Lower leg skin (tissue), 4 donors: ENCODE data around the gene SLC16A9. TPM values are rescaled to one million over a fixed set of nuclear protein-coding genes. Genes with fewer than 3 reads are reported as not detected.
"Not testable (repeated sequence)": the region's sequence is repeated elsewhere in the genome, so short reads cannot be mapped to it uniquely, and the experiment has no call there.

ENCODE experiments used
- DNase-seq, 2 donors: peaks; one replicate each; pipeline ENCODE4 v3.0.0-alpha.2; 2019; ENCODE audit warnings: low spot score in 2 of 2
- H3K4me3 ChIP-seq: fragments of 200-600 bp; sonication (generic); 2 replicates; pipeline ENCODE4 v1.5.1; 2017; ENCODE audit warnings: mild to moderate bottlenecking, low read depth; ENCODE audit not compliant: poor library complexity, severe bottlenecking
- CTCF ChIP-seq, 3 donors: fragments of 450-650 bp; IDR thresholded peaks; one replicate each; pipeline ENCODE4 v1.5.1; 2016; ENCODE audit warnings: antibody characterized with exemption in 3 of 3, mild to moderate bottlenecking in 3 of 3, moderate library complexity in 2 of 3
- POLR2A ChIP-seq, 2 donors: fragments of 450-650 bp; IDR thresholded peaks; one replicate each; pipeline ENCODE4 v1.6.1; 2016 to 2017; ENCODE audit warnings: antibody characterized with exemption in 2 of 2, mild to moderate bottlenecking in 1 of 2, moderate library complexity in 1 of 2
- WGBS, 2 donors: methylation state at CpG; one replicate each; pipeline ENCODE4 v1.1.5; 2018; 5-methylcytosine and 5-hydroxymethylcytosine counted together
- intact Hi-C: fragments of 100-400 bp; cut with DNase I; formaldehyde crosslinking; loops from one replicate; pipeline ENCODE4 v1.15.0; 2023; ENCODE audit warnings: low total_unique reads
- total RNA-seq, 4 donors: library from RNA; depleted of rRNA; stranded (reverse); fragments of >200 nt; gene quantifications; one replicate each; pipeline ENCODE4 v1.1.0, GENCODE V29; 2016

Gene SLC16A9
- total RNA-seq, 4 donors from 2014 or later, result 0.04 to 0.29 (median 0.16) TPM

DNA sequence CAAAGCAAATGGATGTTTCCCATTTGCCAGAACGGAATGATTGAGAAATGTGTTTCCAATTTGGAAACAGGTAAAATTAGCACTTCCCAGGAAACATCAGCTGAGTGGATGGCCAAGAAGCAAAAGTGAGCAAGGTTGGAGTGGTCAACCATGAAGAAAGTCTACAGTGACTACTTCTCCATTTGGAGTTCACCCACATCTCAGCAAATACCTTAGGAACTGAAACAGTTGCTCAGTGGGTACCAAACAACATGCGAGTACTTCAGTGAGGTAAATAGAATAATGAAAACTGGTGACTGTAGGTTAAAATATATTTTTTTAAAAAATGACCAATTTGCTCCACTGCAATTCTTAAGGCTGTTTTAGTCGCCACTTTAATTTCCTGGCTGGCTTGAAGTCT, 57.7 kb downstream of the SLC16A9 start:
- no peak for TF ChIP-seq POLR2A (IDR thresholded peaks at IDR 0.05)
- no peak for TF ChIP-seq CTCF (IDR thresholded peaks at IDR 0.05)
- no peak for DNase-seq
- intact Hi-C loops, result no loop called here
- no peak overlapping the region for H3K4me3 ChIP-seq
- WGBS, 2 donors, result 82 to 86% methylated on average over 3 of the region's 3 CpGs

- no peak overlapping the region for H3K4me3 ChIP-seq
- 86 to 91% methylated on average over 7 of the region's 7 CpGs for WGBS, 2 donors
- no peak for DNase-seq
- intact Hi-C loops, result no loop called here
- TF ChIP-seq CTCF (IDR thresholded peaks at IDR 0.05), result no peak
- TF ChIP-seq POLR2A (IDR thresholded peaks at IDR 0.05), result no peak
Measured at GRCh38 chr10:59649606-59650346, 59.9 kb downstream of the SLC16A9 start.

- intact Hi-C loops, result no loop called here
- no peak for DNase-seq
- no peak overlapping the region for H3K4me3 ChIP-seq
- WGBS, 2 donors, result 28 to 34% methylated on average over 7 of the region's 7 CpGs
- TF ChIP-seq CTCF (IDR thresholded peaks at IDR 0.05), result no peak
- TF ChIP-seq POLR2A (IDR thresholded peaks at IDR 0.05), result no peak
Measured at GRCh38 chr10:59648711-59649201, 60.9 kb downstream of the SLC16A9 start.

DNA sequence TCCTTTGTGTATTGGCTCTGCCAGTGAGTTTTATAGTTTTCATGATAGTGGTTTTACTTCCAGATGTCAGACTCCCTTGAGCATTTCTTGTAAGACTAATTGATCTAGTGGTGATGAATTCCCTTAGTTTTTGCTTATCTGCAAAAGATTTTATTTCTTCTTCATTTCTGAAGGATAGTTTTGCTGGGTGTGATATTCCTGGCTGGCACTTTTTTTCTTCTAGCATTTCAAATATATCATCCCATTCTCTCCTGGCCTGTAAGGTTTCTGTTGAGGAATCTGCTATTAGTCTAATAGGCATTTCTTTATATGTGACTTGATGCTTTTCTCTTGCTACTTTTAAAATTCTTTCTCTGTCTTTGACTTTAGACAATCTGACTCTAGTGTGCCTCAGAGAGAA, 64.8 kb downstream of the SLC16A9 start:
- no peak for DNase-seq
- TF ChIP-seq POLR2A (IDR thresholded peaks at IDR 0.05) (no peak), CTCF (IDR thresholded peaks at IDR 0.05) (no peak)
- intact Hi-C loops, result no loop called here
- H3K4me3 ChIP-seq, result no peak overlapping the region

DNA sequence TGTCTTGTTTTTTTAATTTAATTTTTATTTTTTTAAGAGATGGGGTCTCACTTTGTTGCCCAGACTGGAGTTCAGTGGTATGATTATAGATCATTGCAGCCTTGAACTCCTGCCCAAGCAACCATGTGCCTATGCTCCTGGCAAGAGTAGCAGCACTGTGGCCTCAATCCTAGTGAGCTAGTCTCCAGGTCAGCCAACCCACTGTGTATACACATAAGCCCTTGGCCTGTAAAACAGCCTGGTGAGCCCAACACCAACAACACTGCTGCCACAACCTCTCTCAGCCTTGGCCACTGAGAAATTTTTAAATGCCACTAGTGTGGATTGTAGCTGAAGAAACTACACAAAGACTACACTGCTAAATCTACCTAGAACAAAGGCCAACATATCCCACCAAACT, 68.0 kb downstream of the SLC16A9 start:
- H3K4me3 ChIP-seq, DNase-seq, intact Hi-C loops: not testable (repeated sequence)

DNA sequence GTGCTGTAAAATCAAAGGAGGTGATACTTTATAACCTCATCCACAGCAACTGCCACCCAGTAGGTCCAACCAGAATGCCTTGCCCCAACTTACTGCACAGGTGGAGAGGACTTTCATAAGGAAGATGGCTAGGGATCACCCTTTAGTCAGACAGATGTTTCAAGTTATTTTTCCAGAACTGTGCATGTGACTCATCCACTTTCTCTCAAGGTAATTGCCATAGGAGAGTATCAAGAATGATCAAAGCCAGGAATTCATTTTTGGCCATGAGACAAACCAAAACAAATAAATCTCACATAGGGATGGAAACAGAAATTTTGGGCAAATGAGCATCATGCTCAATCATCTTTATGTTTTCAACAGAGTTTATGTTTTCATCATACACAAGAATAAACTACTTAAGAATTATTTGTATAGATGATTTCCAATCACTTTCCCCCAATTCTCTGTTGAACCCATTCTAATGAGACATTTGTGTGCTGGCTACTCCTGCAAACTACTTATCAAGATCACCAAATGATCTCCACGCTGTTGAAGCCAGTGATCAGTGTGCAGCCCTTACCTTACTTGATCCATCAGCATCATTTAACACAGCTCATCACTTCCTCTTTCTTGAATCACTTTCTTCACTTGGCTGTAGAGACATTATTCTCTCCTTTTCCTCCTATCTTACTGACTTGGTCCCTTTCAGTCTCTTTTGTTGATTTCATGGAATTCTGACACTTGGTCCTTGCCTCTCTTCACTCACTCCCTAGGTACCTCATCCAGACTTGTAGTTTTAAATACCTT, 74.0 kb downstream of the SLC16A9 start:
- no peak overlapping the region for H3K4me3 ChIP-seq
- TF ChIP-seq CTCF (IDR thresholded peaks at IDR 0.05), result no peak
- TF ChIP-seq POLR2A (IDR thresholded peaks at IDR 0.05), result no peak
- intact Hi-C loops, result loop anchor here (10.0 kb wide), 1 partner anchor 189 kb away; no protein-coding TSS in a partner anchor
- DNase-seq, result no peak
- WGBS, 2 donors, result 68 to 74% methylated on average over 1 of the region's 1 CpG
